ENCODE data around the gene PTGES2. TPM values are rescaled to one million over a fixed set of nuclear protein-coding genes. Genes with fewer than 3 reads are reported as not detected.

The PTGES2 gene
- total RNA-seq, 1 experiment from 2014 or later = 76.8 TPM

GRCh38 chr9:128124873-128125579 is 2.5 kb downstream of the PTGES2 start:
- Histone ChIP-seq H3K27ac (ENCODE audit: low read length) (no peak overlapping the region), H3K36me3 (ENCODE audit: control insufficient read depth, insufficient read depth, low read length) (peaks cover 2% of the 10 kb centered on the region; the same call in 1 of the 2 replicates), H3K9me3 (ENCODE audit: control insufficient read depth, insufficient read depth, low read depth, low read length) (no peaks in the 10 kb centered on the region), H3K4me3 (ENCODE audit: low read depth in 2 of 2, low read length in 2 of 2) (peak overlapping the region in 1 of 2 experiments; percentile 83; a peak in 1 of 4 replicates), H3K27me3 (ENCODE audit: control insufficient read depth, insufficient read depth, low read length) (no peaks in the 10 kb centered on the region), H3K4me1 (ENCODE audit: control insufficient read depth, insufficient read depth, low read length) (0 out of 2 replicates have a peak, but pooled peaks cover 3% of the 10 kb centered on the region)
- ATAC-seq (no peak), DNase-seq (ENCODE audit: low read depth, low spot score) (no peak)
- in situ Hi-C loops (cut with HindIII; ENCODE audit: low pct_unique_long_range_greater_than_20kb, low sequenced_read_pairs) = no loop called here
- no TSS peak for BruUV-seq (replicated peaks)
- intact Hi-C loops (cut with micrococcal nuclease; ENCODE audit: unreplicated experiment) = no loop called here
- TF ChIP-seq SIN3A (IDR thresholded peaks at IDR 0.05; ENCODE audit: borderline replicate concordance, insufficient read depth, low read depth, low read length) (no peak), TCF7L2 (IDR thresholded peaks at IDR 0.05; ENCODE audit: low read depth, low read length) (no peak), POLR2AphosphoS5 (IDR thresholded peaks at IDR 0.05; ENCODE audit: low read depth, low read length) (no peak), CTCF (IDR thresholded peaks at IDR 0.05) (peak; percentile 91), REST (IDR thresholded peaks at IDR 0.05; ENCODE audit: insufficient read depth in 1 of 2, low read depth in 2 of 2, low read length in 1 of 2) (no peak)
- ChIA-PET CTCF (interaction anchor here (0.7 to 0.8 kb wide), 2 partner anchors 35 to 196 kb away, joined by 3 read pairs; partner anchors contain the start of gene BBLN), POLR2A (interaction anchor here (0.6 kb wide), 1 partner anchor 12 kb away, joined by 16 read pairs; no protein-coding TSS in a partner anchor)

GRCh38 chr9:128124451-128124850 is 3.1 kb downstream of the PTGES2 start:
- 0 out of 2 replicates have a peak, but pooled peaks cover 3% of the 10 kb centered on the region for H3K4me1 ChIP-seq (ENCODE audit: control insufficient read depth, insufficient read depth, low read length)
- TF ChIP-seq TCF7L2 (IDR thresholded peaks at IDR 0.05; ENCODE audit: low read depth, low read length) = no peak
- no peak for TF ChIP-seq REST (IDR thresholded peaks at IDR 0.05; ENCODE audit: insufficient read depth in 1 of 2, low read depth in 2 of 2, low read length in 1 of 2)
- TF ChIP-seq POLR2AphosphoS5 (IDR thresholded peaks at IDR 0.05; ENCODE audit: low read depth, low read length) = no peak
- no peak for TF ChIP-seq SIN3A (IDR thresholded peaks at IDR 0.05; ENCODE audit: borderline replicate concordance, insufficient read depth, low read depth, low read length)
- TF ChIP-seq CTCF (IDR thresholded peaks at IDR 0.05) = no peak
- H3K27me3 ChIP-seq (ENCODE audit: control insufficient read depth, insufficient read depth, low read length) = no peaks in the 10 kb centered on the region
- BruUV-seq (replicated peaks) = no TSS peak
- ChIA-PET CTCF (interaction anchor here (0.8 kb wide), 1 partner anchor 36 kb away, joined by 3 read pairs; the partner anchor contains the start of gene BBLN), POLR2A (no interaction called here)
- peaks cover 2% of the 10 kb centered on the region; the same call in 1 of the 2 replicates for H3K36me3 ChIP-seq (ENCODE audit: control insufficient read depth, insufficient read depth, low read length)
- H3K4me3 ChIP-seq (ENCODE audit: low read depth in 2 of 2, low read length in 2 of 2) = no peak overlapping the region
- in situ Hi-C loops (cut with HindIII; ENCODE audit: low pct_unique_long_range_greater_than_20kb, low sequenced_read_pairs) (no loop called here), intact Hi-C loops (cut with micrococcal nuclease; ENCODE audit: unreplicated experiment) (no loop called here)
- no peak for DNase-seq (ENCODE audit: low read depth, low spot score)
- ATAC-seq = no peak
- no peaks in the 10 kb centered on the region for H3K9me3 ChIP-seq (ENCODE audit: control insufficient read depth, insufficient read depth, low read depth, low read length)
- H3K27ac ChIP-seq (ENCODE audit: low read length) = no peak overlapping the region
